Measurements from ENCODE around the gene ARMC8.

ARMC8 gene

GRCh38 chr3:138253609-138254008 is 66.5 kb downstream of the ARMC8 start:
- DNase-seq (ENCODE audit: low read depth) = no peak

DNA sequence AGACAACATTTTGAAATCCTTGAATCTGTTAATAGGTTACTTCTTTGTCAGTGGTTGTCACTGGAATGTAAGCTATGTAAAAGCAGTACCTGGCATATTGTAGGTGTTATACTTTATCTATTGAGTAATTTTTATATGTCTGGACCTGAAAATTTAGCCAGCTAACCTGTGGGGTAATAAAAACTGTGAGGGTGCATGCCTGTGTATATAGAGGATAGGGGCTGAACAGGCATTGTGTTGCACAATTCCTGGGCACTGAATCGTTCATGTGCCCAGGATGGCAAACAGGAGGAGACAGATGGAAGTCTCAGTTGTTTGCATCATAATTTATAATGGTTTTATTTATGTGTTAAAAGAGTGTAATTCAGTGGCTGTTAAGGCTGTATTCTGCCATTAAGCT is 67.1 kb downstream of the ARMC8 start:
- DNase-seq (ENCODE audit: low read depth) = no peak

DNA sequence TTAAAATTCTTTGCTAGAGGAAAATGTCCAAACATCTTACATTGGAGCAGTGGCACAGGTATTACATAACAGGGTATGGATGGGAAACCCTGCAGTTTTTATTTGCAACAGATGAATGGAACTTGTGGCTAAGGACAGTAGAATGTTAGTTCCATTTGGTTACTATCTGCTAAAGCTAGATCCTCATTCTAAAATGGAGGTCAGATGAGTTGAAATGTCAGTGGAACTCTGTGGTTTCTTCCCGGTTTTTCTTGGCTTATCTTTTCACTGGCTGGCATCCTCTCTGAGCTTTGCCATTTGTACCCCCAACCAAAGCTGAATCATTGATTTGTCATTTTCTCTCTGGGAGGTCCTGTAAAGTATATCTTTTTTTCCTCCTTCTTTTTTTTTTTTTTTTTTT is 68.9 kb downstream of the ARMC8 start:
- DNase-seq (ENCODE audit: low read depth) = no peak

DNA sequence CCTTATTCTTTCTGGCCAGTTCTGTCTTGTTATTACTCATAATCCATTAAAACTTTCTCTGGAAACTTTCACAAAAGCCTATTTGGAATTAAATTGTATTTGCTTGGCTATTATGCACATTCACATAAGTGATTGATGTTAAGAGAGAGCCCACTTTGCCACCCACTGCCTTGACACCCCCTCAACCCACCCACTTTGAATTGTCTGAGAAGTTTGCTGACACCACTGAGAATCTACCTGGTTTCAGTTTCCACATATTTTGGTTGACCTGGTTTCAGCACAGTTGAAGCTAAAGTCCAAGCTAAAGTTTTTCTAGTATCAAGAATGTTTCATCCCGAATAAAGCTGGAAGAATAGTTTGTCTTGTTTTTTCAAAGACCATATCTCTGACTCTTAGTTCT is 70.9 kb downstream of the ARMC8 start:
- DNase-seq (ENCODE audit: low read depth) = no peak

DNA sequence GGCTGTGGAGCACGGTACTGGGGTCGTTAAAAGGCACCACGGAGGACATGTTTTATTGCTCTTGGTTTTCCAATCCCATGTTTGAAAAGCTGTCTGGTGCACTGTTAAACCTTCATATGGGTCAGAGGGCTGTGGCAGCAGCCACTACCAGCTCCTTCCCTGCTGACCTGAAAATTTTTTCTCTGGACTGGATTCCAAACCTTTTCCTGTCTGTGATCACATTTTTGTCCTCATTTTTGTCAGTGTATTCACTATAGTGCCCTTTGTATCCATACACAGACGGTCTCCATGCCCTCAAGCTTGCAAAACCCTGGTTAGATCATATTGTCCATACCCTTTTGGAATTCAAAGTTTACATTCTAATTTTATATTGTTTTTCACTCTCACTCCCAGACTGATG is 72.0 kb downstream of the ARMC8 start:
- no peak for DNase-seq (ENCODE audit: low read depth)

- no peak for DNase-seq (ENCODE audit: low read depth)
Measured at GRCh38 chr3:138260611-138261010, 73.5 kb downstream of the ARMC8 start.

- DNase-seq (ENCODE audit: low read depth) = no peak
Measured at GRCh38 chr3:138263104-138263503, 76.0 kb downstream of the ARMC8 start.

DNA sequence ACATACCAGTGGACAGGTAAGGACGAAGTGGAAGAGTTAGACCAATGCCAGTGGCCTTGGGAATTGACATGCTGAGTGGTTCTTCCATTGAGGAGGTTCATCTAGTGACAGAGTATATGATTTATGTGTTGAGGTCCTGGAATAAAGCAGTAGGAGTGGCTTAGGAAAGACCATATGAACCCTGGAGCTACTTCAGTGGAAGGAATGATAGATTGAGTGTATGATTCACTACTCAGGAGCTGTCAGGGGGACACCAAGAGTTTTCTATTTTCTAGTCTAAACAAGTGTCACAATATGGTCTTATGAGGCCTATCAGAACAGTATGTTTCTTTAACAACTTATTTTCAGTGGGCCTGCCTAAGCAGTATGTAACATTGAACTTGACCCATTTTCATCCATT is 78.6 kb downstream of the ARMC8 start:
- DNase-seq (ENCODE audit: low read depth) = no peak

DNA sequence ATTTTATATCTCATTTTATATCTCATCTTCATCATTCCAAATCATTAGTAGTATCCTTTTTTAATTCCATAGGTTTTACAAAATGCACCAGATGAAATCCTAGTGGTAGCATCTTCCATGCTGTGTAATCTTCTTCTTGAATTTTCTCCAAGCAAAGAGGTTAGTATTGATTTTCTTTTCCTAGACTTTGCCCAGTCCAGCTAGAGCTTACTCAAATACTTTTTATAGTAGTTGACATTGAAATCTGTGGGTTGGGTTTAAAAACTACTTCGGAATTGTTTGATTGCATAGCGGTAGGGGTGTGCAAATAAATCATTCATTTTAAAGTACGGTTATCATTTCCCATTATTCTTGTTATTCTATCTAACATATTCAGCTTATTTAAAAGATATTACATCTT is 80.0 kb downstream of the ARMC8 start:
- no peak for DNase-seq (ENCODE audit: low read depth)

DNA sequence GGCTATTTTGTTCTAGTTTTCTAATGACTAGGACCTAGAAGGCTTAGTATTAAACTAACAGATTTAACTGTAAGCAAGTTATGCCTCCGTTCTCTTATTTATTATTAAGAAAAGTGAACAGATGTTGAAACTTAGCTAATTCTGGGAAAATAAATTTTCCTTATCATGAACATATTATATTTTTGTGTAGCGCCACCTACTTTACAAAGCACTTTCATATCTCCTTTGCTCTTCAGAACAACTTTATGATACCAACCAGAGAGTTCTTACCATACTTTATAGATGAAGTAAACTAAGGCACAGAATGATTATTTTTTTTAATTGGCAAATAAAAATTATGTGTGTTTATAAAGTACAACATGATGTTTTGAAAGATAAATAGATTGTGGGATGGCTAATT is 83.1 kb downstream of the ARMC8 start:
- DNase-seq (ENCODE audit: low read depth) = no peak

GRCh38 chr3:138271189-138271794 is 84.2 kb downstream of the ARMC8 start:
- DNase-seq (ENCODE audit: low read depth) = no peak

GRCh38 chr3:138281561-138281960 is 94.5 kb downstream of the ARMC8 start:
- DNase-seq (ENCODE audit: low read depth) = no peak

DNA sequence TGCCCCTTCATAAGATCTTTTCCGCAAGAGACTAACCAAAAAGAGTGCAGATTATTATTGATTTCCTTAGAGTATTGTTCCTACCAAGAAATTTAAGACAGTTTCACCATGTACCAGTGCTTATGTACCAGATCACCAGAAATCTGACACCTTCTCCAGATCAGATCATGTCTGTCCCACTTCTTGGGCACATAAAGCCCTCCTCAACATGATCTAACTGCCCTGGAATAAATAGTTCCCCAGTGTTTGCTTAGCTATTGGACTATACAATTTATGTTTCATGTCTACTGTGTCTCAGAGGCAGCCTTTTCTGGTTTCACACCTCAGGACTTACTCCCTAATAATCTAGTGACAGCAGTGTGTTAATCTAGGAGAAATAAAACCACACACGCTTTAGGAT is 95.7 kb downstream of the ARMC8 start:
- DNase-seq (ENCODE audit: low read depth) = no peak

DNA sequence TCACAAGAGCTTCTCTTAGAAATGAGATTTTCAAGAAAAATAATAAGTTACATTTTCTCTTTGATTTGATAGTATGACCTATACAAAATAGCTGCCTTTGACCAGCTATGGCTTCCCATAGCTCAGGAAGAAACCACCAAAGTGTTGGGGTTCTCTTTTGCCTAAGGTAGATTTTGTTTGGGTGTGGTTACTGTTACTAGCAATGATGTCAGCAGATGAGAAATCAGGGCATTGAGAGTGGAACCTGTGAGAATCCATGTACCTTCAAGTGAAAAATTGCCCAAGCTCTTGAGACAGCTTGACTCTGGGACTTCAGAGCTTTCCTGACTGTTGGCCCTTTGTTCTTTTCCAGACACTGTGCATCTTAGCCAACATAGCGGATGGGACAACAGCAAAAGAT is 97.0 kb downstream of the ARMC8 start:
- DNase-seq (ENCODE audit: low read depth) = no peak

DNA sequence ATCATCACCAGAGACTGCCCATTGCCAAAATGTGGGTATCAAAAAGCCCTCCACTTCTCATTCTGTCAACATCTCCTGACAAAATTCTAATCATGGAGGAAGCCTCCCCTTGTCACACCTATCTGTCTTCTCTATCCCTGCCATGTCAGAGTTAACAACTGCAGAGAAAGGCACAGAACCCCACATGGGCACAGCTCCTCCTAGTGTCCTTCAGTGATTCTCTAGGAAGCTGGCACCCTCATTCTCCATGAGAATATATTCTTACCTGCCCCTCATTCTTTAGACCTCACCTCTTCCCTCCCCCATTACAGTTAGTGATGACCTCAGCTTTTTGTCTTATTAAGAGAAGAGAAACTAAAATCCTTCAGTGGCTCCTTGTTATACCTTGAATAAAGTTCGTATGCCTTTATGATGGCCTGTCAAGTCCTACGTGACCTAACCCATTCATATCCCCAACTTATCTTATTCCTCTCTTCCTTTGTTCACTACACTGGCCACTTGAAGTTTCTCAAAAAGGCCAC is 97.9 kb downstream of the ARMC8 start:
- no peak for DNase-seq (ENCODE audit: low read depth)

DNA sequence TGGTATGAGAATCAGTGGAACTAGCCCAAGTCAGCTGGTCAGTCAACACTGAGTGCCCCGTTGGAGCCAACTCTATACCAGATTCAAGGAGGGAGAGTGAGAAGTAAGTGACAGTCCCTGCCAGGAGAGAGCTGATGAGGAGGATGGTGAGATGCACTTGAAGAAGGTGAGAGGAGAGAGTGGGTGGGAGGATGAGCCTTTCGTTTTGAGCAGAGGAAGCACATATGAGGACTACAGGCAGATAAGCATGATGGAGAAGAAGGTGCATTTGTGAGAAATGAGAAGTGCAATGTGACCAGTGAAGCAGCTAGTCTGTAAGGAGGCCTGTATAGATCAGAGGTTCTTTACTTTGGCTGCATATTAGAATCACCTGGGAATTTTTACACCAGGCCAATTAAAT is 102.2 kb downstream of the ARMC8 start:
- DNase-seq (ENCODE audit: low read depth) = no peak

GRCh38 chr3:138289701-138290100 is 102.6 kb downstream of the ARMC8 start:
- no peak for DNase-seq (ENCODE audit: low read depth)

DNA sequence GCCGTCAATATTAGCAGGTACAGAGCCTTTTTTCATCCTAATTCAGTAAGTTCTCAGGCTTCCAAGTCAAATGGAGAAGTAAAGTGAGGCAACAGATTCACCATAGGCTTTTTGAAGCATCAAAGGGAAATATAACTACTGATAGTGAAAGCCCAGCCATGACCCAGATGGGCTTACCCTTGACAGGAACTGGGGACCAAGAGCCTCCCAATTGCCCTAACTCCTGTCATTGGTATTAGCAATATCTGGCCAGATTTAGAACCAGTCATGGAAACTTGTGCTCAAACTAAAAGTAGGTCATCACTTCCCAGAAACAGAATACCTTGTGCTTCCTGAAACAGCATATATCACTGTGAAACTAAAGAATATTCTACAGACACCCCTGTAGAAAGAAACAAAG is 109.5 kb downstream of the ARMC8 start:
- no peak for DNase-seq (ENCODE audit: low read depth)

GRCh38 chr3:138297059-138297607 is 110.0 kb downstream of the ARMC8 start:
- no peak for DNase-seq (ENCODE audit: low read depth)

- no peak for DNase-seq (ENCODE audit: low read depth)
Measured at GRCh38 chr3:138297876-138298275, 110.8 kb downstream of the ARMC8 start.

GRCh38 chr3:138300647-138301046 is 113.5 kb downstream of the ARMC8 start:
- DNase-seq (ENCODE audit: low read depth) = no peak

DNA sequence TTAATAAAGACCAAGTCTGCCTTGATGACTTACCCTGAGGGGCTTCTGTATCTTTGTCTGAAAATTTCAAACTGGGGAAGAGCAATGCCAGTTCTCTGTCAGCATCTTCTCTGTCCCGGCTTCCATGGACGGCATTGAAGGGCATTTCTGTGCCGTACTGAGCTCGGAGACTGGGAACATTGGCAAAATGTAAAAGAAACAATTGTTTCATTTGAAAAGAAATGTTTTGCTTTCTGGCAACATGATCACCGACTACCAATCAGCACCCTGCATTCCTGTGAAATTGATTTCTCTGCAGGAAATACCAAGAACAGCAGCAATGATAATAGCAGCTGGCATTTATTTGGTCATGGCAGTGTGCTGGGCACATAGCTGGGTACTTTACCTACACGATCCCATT is 116.4 kb downstream of the ARMC8 start:
- no peak for DNase-seq (ENCODE audit: low read depth)

DNA sequence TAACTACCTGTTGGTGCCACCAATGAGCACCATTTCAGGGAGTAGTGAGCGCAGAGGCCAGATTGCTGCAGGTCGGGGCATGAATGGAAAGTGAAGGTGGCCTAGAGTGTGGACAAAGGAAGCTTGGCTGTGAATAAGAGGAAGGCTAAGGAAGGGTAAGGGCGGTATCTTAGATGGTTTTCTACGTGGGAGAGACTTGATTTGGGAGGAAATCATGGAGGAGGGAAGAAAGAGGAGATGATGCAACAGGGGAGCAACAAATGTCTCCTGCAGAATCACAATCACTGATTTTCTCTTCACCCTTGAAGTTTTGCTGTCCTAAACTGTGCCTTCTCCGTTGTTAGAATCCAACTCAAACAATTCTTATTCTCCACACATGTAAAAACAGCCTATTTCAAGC is 120.8 kb downstream of the ARMC8 start:
- DNase-seq (ENCODE audit: low read depth) = no peak

DNA sequence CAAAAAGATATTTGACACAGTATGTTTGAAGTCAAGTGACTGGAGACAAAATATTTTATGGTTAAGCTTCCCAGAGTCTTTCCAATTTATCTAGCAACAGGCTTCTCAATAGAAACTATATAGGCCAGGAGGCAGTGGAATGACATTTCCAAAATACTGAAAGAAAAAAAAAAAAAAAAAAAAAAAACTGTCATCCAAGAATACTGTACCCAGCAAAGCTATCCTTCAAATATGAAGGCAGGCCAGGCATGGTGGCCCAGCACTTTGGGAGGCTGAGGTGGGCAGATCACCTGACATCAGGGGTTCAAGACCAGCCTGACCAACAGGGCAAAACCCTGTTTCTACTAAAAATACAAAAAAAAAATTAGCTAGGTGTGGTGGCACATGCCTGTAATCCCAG is 121.7 kb downstream of the ARMC8 start:
- no peak for DNase-seq (ENCODE audit: low read depth)

Measured in stimulated activated CD8-positive, alpha-beta memory T cell treated with anti-CD3 and anti-CD28 coated beads, Interleukin-12 subunit alpha, Interleukin-12 subunit beta, amount 100 ng/mL, for 4 hours (primary cell).